HG03520 (cell line): Measurements from ENCODE around the gene GFOD1.
"Not testable (repeated sequence)": the region's sequence is repeated elsewhere in the genome, so short reads cannot be mapped to it uniquely, and the experiment has no call there.

Experiments
- ATAC-seq: cut with Tn5 transposase; IDR thresholded peaks from one replicate; pipeline ENCODE4 v1.9.1; 2021; ENCODE audit warnings: mild to moderate bottlenecking, moderate library complexity; ENCODE audit not compliant: unreplicated experiment

The GFOD1 gene

GRCh38 chr6:13331516-13332348 lies 155.7 kb downstream of the GFOD1 start:
- no peak for ATAC-seq

GRCh38 chr6:13328875-13329183 lies 158.6 kb downstream of the GFOD1 start:
- no peak for ATAC-seq

GRCh38 chr6:13328076-13328874 lies 159.1 kb downstream of the GFOD1 start, which contains the start of gene TBC1D7:
TSS of gene TBC1D7 (minus strand) at chr6:13328537. CDS start at chr6:13326898, 1,639 bp downstream.
- peak; percentile 91 for ATAC-seq

GRCh38 chr6:13327691-13328075 lies 159.7 kb downstream of the GFOD1 start:
- no peak for ATAC-seq

- ATAC-seq: not testable (repeated sequence)
Measured at GRCh38 chr6:13326031-13326586, 161.3 kb downstream of the GFOD1 start.

GRCh38 chr6:13319891-13320564 lies 167.4 kb downstream of the GFOD1 start:
- ATAC-seq: no peak

GRCh38 chr6:13318821-13319220 lies 168.6 kb downstream of the GFOD1 start:
- no peak for ATAC-seq

GRCh38 chr6:13315896-13316295 lies 171.5 kb downstream of the GFOD1 start:
- no peak for ATAC-seq

- ATAC-seq: no peak
Measured at GRCh38 chr6:13314806-13315205, 172.6 kb downstream of the GFOD1 start.

- ATAC-seq: no peak
Measured at GRCh38 chr6:13311155-13311554, 176.2 kb downstream of the GFOD1 start.

GRCh38 chr6:13308332-13308731 lies 179.1 kb downstream of the GFOD1 start:
- no peak for ATAC-seq
